ENCODE measurements around the gene SDHAF4. TPM values are rescaled to one million over a fixed set of nuclear protein-coding genes. Genes with fewer than 3 reads are reported as not detected.

SDHAF4 gene
- total RNA-seq, 2 experiments from 2014 or later, result 2.2 to 2.6 TPM

- no peaks in the 10 kb centered on the region for H3K27me3 ChIP-seq (ENCODE audit: control insufficient read depth in 1 of 2, insufficient read depth in 2 of 2, low read length in 2 of 2)
- H3K4me1 ChIP-seq (ENCODE audit: insufficient read depth, low read length), result peaks cover 18% of the 10 kb centered on the region
- DNase-seq (no peak), ATAC-seq (ENCODE audit: poor library complexity) (no peak)
- Mint-ChIP-seq H3K9me3 (no peaks in the 10 kb centered on the region), H3K36me3 (ENCODE audit: low read depth) (peaks cover 2% of the 10 kb centered on the region), H3K4me1 (ENCODE audit: low read depth) (peaks cover 16% of the 10 kb centered on the region), H3K27ac (no peak overlapping the region), H3K4me3 (no peak overlapping the region), H3K27me3 (no peaks in the 10 kb centered on the region)
- H3K4me3 ChIP-seq (ENCODE audit: low read length), result no peak overlapping the region
- TF ChIP-seq CTCF (IDR thresholded peaks at IDR 0.05), result no peak
- no peak overlapping the region for H3K27ac ChIP-seq (ENCODE audit: low read depth in 1 of 2, low read length in 2 of 2)
- intact Hi-C loops (cut with DNase I, micrococcal nuclease), result loop anchor here in 1 of 2 experiments (10.0 kb wide), 2 partner anchors 721 to 769 kb away; partner anchors contain the start of genes LMBRD1 and OGFRL1
- ChIA-PET CTCF (no interaction called here), POLR2A (no interaction called here)
- H3K36me3 ChIP-seq (ENCODE audit: insufficient read depth, low read length), result no peaks in the 10 kb centered on the region
- no peaks in the 10 kb centered on the region for H3K9me3 ChIP-seq (ENCODE audit: control insufficient read depth in 1 of 2, insufficient read depth in 1 of 2, low read length in 2 of 2)
Observed at GRCh38 chr6:70563530-70563929, 3.2 kb upstream of the SDHAF4 start.

- no peak overlapping the region for H3K4me3 ChIP-seq (ENCODE audit: low read length)
- no peak for TF ChIP-seq CTCF (IDR thresholded peaks at IDR 0.05)
- DNase-seq (no peak), ATAC-seq (ENCODE audit: poor library complexity) (no peak)
- H3K27me3 ChIP-seq (ENCODE audit: control insufficient read depth in 1 of 2, insufficient read depth in 2 of 2, low read length in 2 of 2), result no peaks in the 10 kb centered on the region
- H3K27ac Mint-ChIP-seq, result no peak overlapping the region
- no peak overlapping the region for H3K27ac ChIP-seq (ENCODE audit: low read depth in 1 of 2, low read length in 2 of 2)
- H3K9me3 Mint-ChIP-seq, result no peaks in the 10 kb centered on the region
- peaks cover 11% of the 10 kb centered on the region for H3K36me3 Mint-ChIP-seq (ENCODE audit: low read depth)
- no peak overlapping the region for H3K4me3 Mint-ChIP-seq
- CTCF ChIA-PET, result interaction anchor here (1.2 kb wide), 1 partner anchor 9 kb away, joined by 4 read pairs; no protein-coding TSS in a partner anchor
- intact Hi-C loops (cut with DNase I, micrococcal nuclease), result no loop called here
- H3K4me1 Mint-ChIP-seq (ENCODE audit: low read depth), result peaks cover 9% of the 10 kb centered on the region
- H3K4me1 ChIP-seq (ENCODE audit: insufficient read depth, low read length), result no peaks in the 10 kb centered on the region
- H3K36me3 ChIP-seq (ENCODE audit: insufficient read depth, low read length), result no peaks in the 10 kb centered on the region
- no peaks in the 10 kb centered on the region for H3K9me3 ChIP-seq (ENCODE audit: control insufficient read depth in 1 of 2, insufficient read depth in 1 of 2, low read length in 2 of 2)
- POLR2A ChIA-PET, result no interaction called here
- H3K27me3 Mint-ChIP-seq, result no peaks in the 10 kb centered on the region
Observed at GRCh38 chr6:70574643-70575042, 7.9 kb downstream of the SDHAF4 start.

- H3K4me3 Mint-ChIP-seq, result no peak overlapping the region
- H3K36me3 Mint-ChIP-seq (ENCODE audit: low read depth), result peaks cover 18% of the 10 kb centered on the region
- POLR2A ChIA-PET, result no interaction called here
- H3K27me3 Mint-ChIP-seq, result no peaks in the 10 kb centered on the region
- H3K27ac Mint-ChIP-seq, result no peak overlapping the region
- peaks cover 13% of the 10 kb centered on the region for H3K36me3 ChIP-seq (ENCODE audit: insufficient read depth, low read length)
- H3K4me3 ChIP-seq (ENCODE audit: low read length), result no peak overlapping the region
- H3K9me3 ChIP-seq (ENCODE audit: control insufficient read depth in 1 of 2, insufficient read depth in 1 of 2, low read length in 2 of 2), result no peaks in the 10 kb centered on the region
- no peak for TF ChIP-seq CTCF (IDR thresholded peaks at IDR 0.05)
- ATAC-seq (ENCODE audit: poor library complexity) (no peak), DNase-seq (no peak)
- H3K4me1 Mint-ChIP-seq (ENCODE audit: low read depth), result peaks cover 6% of the 10 kb centered on the region
- CTCF ChIA-PET, result no interaction called here
- intact Hi-C loops (cut with DNase I, micrococcal nuclease), result no loop called here
- H3K9me3 Mint-ChIP-seq, result no peaks in the 10 kb centered on the region
- H3K27ac ChIP-seq (ENCODE audit: low read depth in 1 of 2, low read length in 2 of 2), result no peak overlapping the region
- no peaks in the 10 kb centered on the region for H3K27me3 ChIP-seq (ENCODE audit: control insufficient read depth in 1 of 2, insufficient read depth in 2 of 2, low read length in 2 of 2)
- H3K4me1 ChIP-seq (ENCODE audit: insufficient read depth, low read length), result no peaks in the 10 kb centered on the region
Observed at GRCh38 chr6:70575899-70576495, 9.3 kb downstream of the SDHAF4 start.
